ENCODE results near the gene MAN2A1. TPM values are rescaled to one million over a fixed set of nuclear protein-coding genes. Genes with fewer than 3 reads are reported as not detected.

The MAN2A1 gene
- total and polyA plus RNA-seq, 2 experiments from 2014 or later = 32.5 to 129 TPM

- Mint-ChIP-seq H3K27me3 (ENCODE audit: insufficient read depth, low read depth, poor library complexity) (no peaks in the 10 kb centered on the region), H3K9me3 (no peaks in the 10 kb centered on the region), H3K36me3 (ENCODE audit: low read depth) (peaks cover 15% of the 10 kb centered on the region), H3K4me3 (no peak overlapping the region), H3K27ac (no peak overlapping the region), H3K4me1 (peaks cover 68% of the 10 kb centered on the region)
- Histone ChIP-seq H3K27ac (ENCODE audit: low read depth) (no peak overlapping the region), H3K27me3 (ENCODE audit: insufficient read depth) (no peaks in the 10 kb centered on the region), H3K4me1 (ENCODE audit: insufficient read depth) (peaks cover 31% of the 10 kb centered on the region), H3K79me2 (replicated peaks; ENCODE audit: insufficient read depth) (peaks cover 100% of the 10 kb centered on the region), H3K4me2 (peak overlapping the region; percentile 54; the same call in 1 of the 2 replicates), H3K4me3 (no peak overlapping the region), H3K9me2 (ENCODE audit: insufficient read depth) (no peaks in the 10 kb centered on the region; the same call in none of the 2 replicates), H2AFZ (no peak overlapping the region), H3F3A (replicated peaks; ENCODE audit: low read depth) (no peaks in the 10 kb centered on the region), H3K36me3 (ENCODE audit: insufficient read depth) (no peaks in the 10 kb centered on the region), H4K20me1 (replicated peaks; ENCODE audit: insufficient read depth) (peaks cover 50% of the 10 kb centered on the region)
- DNase-seq (ENCODE audit: low spot score) (no peak), ATAC-seq (no peak)
- TF ChIP-seq REST (IDR thresholded peaks at IDR 0.05; ENCODE audit: unreplicated experiment) (no peak), CTCF (conservative IDR thresholded peaks at IDR 0.05; ENCODE audit: low read depth in 2 of 2) (no peak), ZNF114 (CRISPR knock-in tag; IDR thresholded peaks at IDR 0.05) (no peak), STAT1 (IDR thresholded peaks at IDR 0.05; ENCODE audit: unreplicated experiment) (no peak)
These were observed 14.1 kb downstream of the MAN2A1 start for GRCh38 chr5:109703829-109704228.

- Mint-ChIP-seq H3K36me3 (ENCODE audit: low read depth) (peaks cover 12% of the 10 kb centered on the region), H3K9me3 (no peaks in the 10 kb centered on the region), H3K4me1 (peaks cover 67% of the 10 kb centered on the region), H3K27me3 (ENCODE audit: insufficient read depth, low read depth, poor library complexity) (no peaks in the 10 kb centered on the region), H3K27ac (0 out of 2 replicates have a peak overlapping the region, but pooled peaks have one; percentile 11), H3K4me3 (no peak overlapping the region)
- no peaks in the 10 kb centered on the region; the same call in none of the 2 replicates for H3K9me2 ChIP-seq (ENCODE audit: insufficient read depth)
- no peak overlapping the region; the same call in 1 of the 2 replicates for H3K27ac ChIP-seq (ENCODE audit: low read depth)
- H3K36me3 ChIP-seq (ENCODE audit: insufficient read depth) = no peaks in the 10 kb centered on the region
- DNase-seq (ENCODE audit: low spot score) = no peak
- no peak overlapping the region for H2AFZ ChIP-seq
- peaks cover 100% of the 10 kb centered on the region for H3K79me2 ChIP-seq (replicated peaks; ENCODE audit: insufficient read depth)
- H3K4me3 ChIP-seq = no peak overlapping the region
- H3K4me1 ChIP-seq (ENCODE audit: insufficient read depth) = peaks cover 30% of the 10 kb centered on the region
- 0 out of 3 replicates have a peak, but pooled peaks have one; percentile 16 for ATAC-seq
- no peaks in the 10 kb centered on the region for H3K27me3 ChIP-seq (ENCODE audit: insufficient read depth)
- H3K4me2 ChIP-seq = peak overlapping the region; percentile 54; the same call in 1 of the 2 replicates
- H3F3A ChIP-seq (replicated peaks; ENCODE audit: low read depth) = no peaks in the 10 kb centered on the region
- peaks cover 50% of the 10 kb centered on the region for H4K20me1 ChIP-seq (replicated peaks; ENCODE audit: insufficient read depth)
- TF ChIP-seq STAT1 (IDR thresholded peaks at IDR 0.05; ENCODE audit: unreplicated experiment) (no peak), EZH2 (IDR thresholded peaks at IDR 0.05; ENCODE audit: low read depth, unreplicated experiment) (no peak), CTCF (conservative IDR thresholded peaks at IDR 0.05; ENCODE audit: low read depth in 2 of 2) (no peak), ETS1 (IDR thresholded peaks at IDR 0.05) (no peak), JUNB (IDR thresholded peaks at IDR 0.05; ENCODE audit: unreplicated experiment) (no peak), ZNF331 (CRISPR knock-in tag; IDR thresholded peaks at IDR 0.05; ENCODE audit: low read depth) (no peak), NANOG (IDR thresholded peaks at IDR 0.05; ENCODE audit: borderline replicate concordance) (no peak), REST (IDR thresholded peaks at IDR 0.05; ENCODE audit: unreplicated experiment) (no peak), ZNF114 (CRISPR knock-in tag; IDR thresholded peaks at IDR 0.05) (no peak), EZH2phosphoT487 (IDR thresholded peaks at IDR 0.05; ENCODE audit: unreplicated experiment) (no peak)
These were observed 14.7 kb downstream of the MAN2A1 start for GRCh38 chr5:109704282-109704952.
